ENCODE data around the gene MDH1B.

The MDH1B gene

GRCh38 chr2:206784559-206785353 lies 19.6 kb upstream of the MDH1B start:
- Histone ChIP-seq H3K4me3 (ENCODE audit: low read depth, low read length) (no peak overlapping the region), H2AFZ (no peak overlapping the region), H3K9me3 (ENCODE audit: control insufficient read depth, low read length) (no peaks in the 10 kb centered on the region), H3K9ac (no peak overlapping the region), H3K79me2 (peaks cover 12% of the 10 kb centered on the region), H3K27me3 (ENCODE audit: control insufficient read depth, insufficient read depth, low read length) (no peaks in the 10 kb centered on the region), H3K36me3 (ENCODE audit: control insufficient read depth, insufficient read depth, low read length) (no peaks in the 10 kb centered on the region), H3K4me1 (no peaks in the 10 kb centered on the region), H3K27ac (no peak overlapping the region), H3K4me2 (ENCODE audit: low read length) (no peak overlapping the region)
- TF ChIP-seq CTCF (IDR thresholded peaks at IDR 0.05) = no peak

GRCh38 chr2:206783718-206784117 lies 18.6 kb upstream of the MDH1B start:
- H3K79me2 ChIP-seq = peaks cover 12% of the 10 kb centered on the region
- no peaks in the 10 kb centered on the region for H3K27me3 ChIP-seq (ENCODE audit: control insufficient read depth, insufficient read depth, low read length)
- H3K4me3 ChIP-seq (ENCODE audit: low read depth, low read length) = no peak overlapping the region
- H3K9ac ChIP-seq = no peak overlapping the region
- no peaks in the 10 kb centered on the region for H3K9me3 ChIP-seq (ENCODE audit: control insufficient read depth, low read length)
- no peaks in the 10 kb centered on the region for H3K4me1 ChIP-seq
- no peak overlapping the region for H2AFZ ChIP-seq
- no peak overlapping the region for H3K27ac ChIP-seq
- peak; percentile 25 for TF ChIP-seq CTCF (IDR thresholded peaks at IDR 0.05)
- H3K4me2 ChIP-seq (ENCODE audit: low read length) = no peak overlapping the region
- no peaks in the 10 kb centered on the region for H3K36me3 ChIP-seq (ENCODE audit: control insufficient read depth, insufficient read depth, low read length)

- TF ChIP-seq CTCF (IDR thresholded peaks at IDR 0.05) = no peak
- no peaks in the 10 kb centered on the region for H3K9me3 ChIP-seq (ENCODE audit: control insufficient read depth, low read length)
- H3K9ac ChIP-seq = no peak overlapping the region
- H3K4me1 ChIP-seq = no peaks in the 10 kb centered on the region
- H3K36me3 ChIP-seq (ENCODE audit: control insufficient read depth, insufficient read depth, low read length) = no peaks in the 10 kb centered on the region
- H2AFZ ChIP-seq = no peak overlapping the region
- no peaks in the 10 kb centered on the region for H3K27me3 ChIP-seq (ENCODE audit: control insufficient read depth, insufficient read depth, low read length)
- H3K79me2 ChIP-seq = peaks cover 17% of the 10 kb centered on the region
- no peak overlapping the region for H3K4me3 ChIP-seq (ENCODE audit: low read depth, low read length)
- no peak overlapping the region for H3K27ac ChIP-seq
- no peak overlapping the region for H3K4me2 ChIP-seq (ENCODE audit: low read length)
These were observed 15.5 kb upstream of the MDH1B start for GRCh38 chr2:206780671-206781070.

GRCh38 chr2:206776432-206776831 lies 11.3 kb upstream of the MDH1B start:
- Histone ChIP-seq H3K79me2 (peaks cover 5% of the 10 kb centered on the region), H3K9me3 (ENCODE audit: control insufficient read depth, low read length) (no peaks in the 10 kb centered on the region), H3K9ac (no peak overlapping the region), H3K4me3 (ENCODE audit: low read depth, low read length) (no peak overlapping the region), H3K4me1 (no peaks in the 10 kb centered on the region), H2AFZ (no peak overlapping the region), H3K4me2 (ENCODE audit: low read length) (no peak overlapping the region), H3K27me3 (ENCODE audit: control insufficient read depth, insufficient read depth, low read length) (no peaks in the 10 kb centered on the region), H3K36me3 (ENCODE audit: control insufficient read depth, insufficient read depth, low read length) (no peaks in the 10 kb centered on the region), H3K27ac (no peak overlapping the region)
- TF ChIP-seq CTCF (IDR thresholded peaks at IDR 0.05) = no peak

- Histone ChIP-seq H3K4me3 (ENCODE audit: low read depth, low read length) (no peak overlapping the region), H3K27ac (no peak overlapping the region), H3K9ac (no peak overlapping the region), H2AFZ (no peak overlapping the region), H3K79me2 (peaks cover 5% of the 10 kb centered on the region), H3K4me2 (ENCODE audit: low read length) (no peak overlapping the region), H3K36me3 (ENCODE audit: control insufficient read depth, insufficient read depth, low read length) (no peaks in the 10 kb centered on the region), H3K27me3 (ENCODE audit: control insufficient read depth, insufficient read depth, low read length) (no peaks in the 10 kb centered on the region), H3K4me1 (no peaks in the 10 kb centered on the region), H3K9me3 (ENCODE audit: control insufficient read depth, low read length) (no peaks in the 10 kb centered on the region)
- TF ChIP-seq CTCF (IDR thresholded peaks at IDR 0.05) = no peak
These were observed 9.7 kb upstream of the MDH1B start for GRCh38 chr2:206774871-206775270.

All from parathyroid adenoma (tissue), 2 donors.